AG20443 (cell line): ENCODE measurements around the gene TMEM178B.
"Not testable (repeated sequence)": the region's sequence is repeated elsewhere in the genome, so short reads cannot be mapped to it uniquely, and the experiment has no call there.

Experiments used
- DNase-seq: peaks from one replicate; pipeline ENCODE4 v3.0.0; 2012; ENCODE audit warnings: low spot score, mixed read lengths

TMEM178B gene

GRCh38 chr7:141356161-141356560 is 282.3 kb downstream of the TMEM178B start:
- no peak for DNase-seq

DNA sequence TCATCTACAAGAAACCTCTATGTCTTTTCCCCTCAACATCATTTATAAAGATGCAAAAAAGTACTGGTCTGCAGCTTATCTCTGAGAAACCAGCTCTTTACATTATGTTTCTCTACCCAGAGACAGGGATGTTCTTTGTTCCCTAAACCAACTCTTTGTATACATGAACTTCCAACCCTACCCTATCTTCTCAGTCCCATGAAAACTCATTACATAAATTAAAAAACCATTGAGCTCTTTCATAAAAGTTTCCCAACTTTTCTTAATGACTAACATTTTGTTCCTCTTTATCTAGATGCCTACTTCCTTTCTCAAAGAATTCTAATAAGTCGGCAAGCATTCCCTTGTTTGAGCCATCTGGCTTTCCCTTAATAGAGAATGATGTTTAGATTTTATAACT is 284.5 kb downstream of the TMEM178B start:
- DNase-seq: no peak

- DNase-seq: no peak
These were observed 285.4 kb downstream of the TMEM178B start for GRCh38 chr7:141359262-141359661.

GRCh38 chr7:141359740-141360415 is 286.0 kb downstream of the TMEM178B start:
- DNase-seq: no peak

DNA sequence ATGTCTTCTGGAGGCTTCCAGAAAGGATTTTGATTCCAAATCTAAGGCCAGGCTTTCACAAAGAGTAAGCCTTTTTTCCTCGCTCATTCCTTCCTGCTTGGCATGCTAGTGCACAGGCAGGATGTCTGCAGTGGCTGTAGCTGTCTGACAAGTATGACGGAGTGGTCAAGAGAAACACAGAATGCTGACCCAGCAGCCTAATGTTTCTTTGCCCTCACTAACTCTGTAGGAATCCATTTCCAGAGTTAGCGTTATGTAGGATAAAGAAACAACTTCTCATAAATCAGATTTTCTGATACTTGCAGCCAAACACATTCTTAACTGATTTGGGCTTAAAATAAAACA is 286.5 kb downstream of the TMEM178B start:
- no peak for DNase-seq

DNA sequence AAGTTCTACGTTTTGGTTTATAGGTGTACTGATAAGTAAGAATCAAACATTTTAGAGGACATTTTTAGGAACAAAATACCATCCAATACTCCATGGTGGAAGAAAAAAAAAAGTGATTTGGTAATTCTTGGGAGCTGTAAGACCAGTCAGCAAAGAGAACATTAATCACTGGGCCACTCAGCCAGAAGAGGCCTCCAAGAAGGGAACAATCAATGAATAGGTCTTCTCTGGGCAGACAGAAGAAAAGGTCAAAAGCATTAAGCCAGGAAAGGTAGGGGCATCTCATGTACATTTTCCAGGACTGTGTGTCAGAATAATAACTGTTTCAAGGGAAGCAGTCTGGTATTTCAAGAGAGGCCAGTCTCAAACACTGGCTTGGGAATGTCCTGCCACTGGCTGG is 286.9 kb downstream of the TMEM178B start:
- DNase-seq: no peak

DNA sequence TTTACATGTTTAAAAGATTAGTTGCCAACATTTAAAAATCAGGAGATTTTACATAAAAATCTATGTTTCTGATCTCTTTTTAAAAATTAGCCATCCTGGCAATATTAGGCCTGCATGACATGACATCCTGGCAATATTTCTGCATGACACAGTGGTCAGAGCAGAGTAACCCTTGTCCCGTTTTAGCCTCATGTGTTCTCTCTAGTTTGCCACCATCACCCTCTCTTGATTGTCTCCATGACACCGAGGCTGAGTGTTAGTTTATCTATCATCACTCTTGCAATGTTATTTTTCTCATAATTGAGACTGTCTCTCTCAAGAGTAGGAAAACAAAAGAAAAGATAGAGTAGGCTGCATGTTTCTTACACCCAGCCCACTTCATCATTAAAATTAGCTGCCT is 287.6 kb downstream of the TMEM178B start:
- no peak for DNase-seq

GRCh38 chr7:141361960-141362359 is 288.1 kb downstream of the TMEM178B start:
- DNase-seq: no peak

DNA sequence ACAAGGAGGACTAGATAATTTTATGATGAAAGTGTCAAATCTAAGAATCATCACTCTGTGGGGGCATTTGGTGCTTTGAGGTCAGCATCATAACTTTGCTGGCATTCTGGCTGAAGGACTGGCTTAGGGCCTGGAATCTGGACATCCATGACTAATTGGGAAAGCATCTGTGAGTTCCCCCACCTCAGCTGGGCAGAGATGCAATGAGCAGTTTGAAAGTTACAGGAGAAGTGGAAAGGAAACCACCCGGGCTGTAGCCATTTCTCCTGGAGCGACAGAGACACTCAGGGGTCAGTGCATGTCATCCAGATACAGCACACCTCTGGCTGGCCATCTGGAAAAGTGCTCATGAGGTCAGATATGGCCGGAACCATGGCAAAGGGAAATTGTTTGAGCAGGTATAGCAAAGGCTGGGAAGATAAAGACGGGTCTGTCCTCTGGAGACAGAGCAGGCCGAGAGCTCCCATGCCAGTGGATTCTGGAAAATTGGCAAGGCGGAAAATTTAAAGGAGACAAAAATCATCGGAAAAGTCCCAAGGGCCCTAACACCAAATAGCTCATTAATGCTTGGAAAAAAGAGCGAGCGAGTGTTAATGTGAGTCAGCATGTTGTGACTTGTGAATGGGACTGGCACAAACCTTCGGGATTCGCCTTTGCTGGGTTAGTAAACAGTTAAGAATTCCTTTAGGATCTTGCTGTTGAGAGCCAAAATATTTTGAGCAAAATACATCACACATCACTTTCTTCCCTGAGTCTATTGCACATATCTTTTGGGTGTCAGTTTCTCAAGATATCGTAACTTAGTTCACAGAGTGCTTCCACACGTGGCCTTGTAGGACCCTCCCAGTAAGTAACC is 288.9 kb downstream of the TMEM178B start:
- DNase-seq: peak; percentile 77

GRCh38 chr7:141363748-141364147 is 289.9 kb downstream of the TMEM178B start:
- DNase-seq: no peak

DNA sequence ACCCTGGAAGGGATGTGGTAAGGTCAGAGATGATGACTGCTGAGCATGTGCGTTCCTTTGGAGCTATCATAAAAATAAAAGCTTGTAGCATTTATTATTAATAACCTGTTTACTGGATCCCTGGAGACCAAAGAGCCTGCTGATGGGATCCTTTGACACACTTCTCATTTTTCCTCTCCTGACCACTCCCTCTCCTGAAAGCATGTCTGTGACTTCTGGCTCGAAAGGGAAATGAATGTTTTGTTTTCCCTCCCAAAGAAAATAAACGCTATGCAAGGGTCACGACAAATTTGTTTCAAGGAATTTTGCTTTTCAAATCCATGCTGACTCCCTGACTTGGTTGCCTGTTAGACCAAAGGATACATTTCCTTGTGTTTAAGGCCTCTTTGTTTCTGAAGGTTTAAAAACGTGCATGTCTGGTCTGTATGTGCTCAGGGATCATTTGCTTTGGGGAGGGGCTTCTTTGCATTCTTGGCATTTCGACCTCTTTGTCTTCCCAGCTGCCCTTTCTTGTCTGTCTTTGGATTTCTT is 292.3 kb downstream of the TMEM178B start:
- no peak for DNase-seq

DNA sequence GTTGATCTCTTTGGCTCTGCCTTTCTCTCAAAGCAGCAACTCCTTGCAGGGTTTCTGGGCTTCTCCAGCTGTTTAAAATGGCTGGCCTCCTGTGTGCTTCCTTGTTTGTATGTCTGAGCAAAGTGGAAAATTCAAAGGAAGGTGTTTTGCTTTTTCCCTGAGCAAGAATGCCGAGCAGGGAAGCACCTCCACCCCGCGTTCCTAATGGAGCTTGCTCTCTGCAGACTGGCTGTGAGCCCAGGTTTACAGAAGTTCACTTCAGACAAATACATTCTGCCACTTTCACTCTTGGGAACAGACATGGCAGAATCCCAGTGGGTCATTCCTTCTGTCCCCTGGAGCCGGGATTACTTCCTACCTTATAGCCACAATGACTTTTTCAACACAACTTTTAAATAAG is 295.6 kb downstream of the TMEM178B start:
- no peak for DNase-seq

- no peak for DNase-seq
These were observed 296.3 kb downstream of the TMEM178B start for GRCh38 chr7:141370178-141370577.

- DNase-seq: no peak
These were observed 296.8 kb downstream of the TMEM178B start for GRCh38 chr7:141370650-141371049.

- no peak for DNase-seq
These were observed 300.6 kb downstream of the TMEM178B start for GRCh38 chr7:141374425-141374824.

DNA sequence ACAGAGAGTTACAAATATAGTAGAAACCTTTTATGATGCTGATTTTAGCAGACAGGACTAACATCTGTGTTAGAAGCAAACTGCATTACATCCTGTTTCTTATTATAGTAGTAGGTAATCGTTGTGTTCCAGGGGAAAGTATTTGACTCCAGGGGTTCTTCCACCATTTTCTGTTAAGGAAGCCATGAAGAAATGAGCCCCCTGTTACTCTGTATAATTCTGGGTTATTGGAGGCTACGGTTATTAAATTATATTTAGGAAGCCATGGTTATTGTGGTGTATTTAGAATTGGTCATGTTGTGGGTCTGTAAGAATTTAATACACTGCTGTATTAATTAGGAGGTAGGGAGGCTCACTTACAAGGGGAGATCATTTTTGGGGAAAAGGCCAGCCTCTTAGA is 301.6 kb downstream of the TMEM178B start:
- no peak for DNase-seq

- DNase-seq: no peak
These were observed 304.0 kb downstream of the TMEM178B start for GRCh38 chr7:141377906-141378305.

DNA sequence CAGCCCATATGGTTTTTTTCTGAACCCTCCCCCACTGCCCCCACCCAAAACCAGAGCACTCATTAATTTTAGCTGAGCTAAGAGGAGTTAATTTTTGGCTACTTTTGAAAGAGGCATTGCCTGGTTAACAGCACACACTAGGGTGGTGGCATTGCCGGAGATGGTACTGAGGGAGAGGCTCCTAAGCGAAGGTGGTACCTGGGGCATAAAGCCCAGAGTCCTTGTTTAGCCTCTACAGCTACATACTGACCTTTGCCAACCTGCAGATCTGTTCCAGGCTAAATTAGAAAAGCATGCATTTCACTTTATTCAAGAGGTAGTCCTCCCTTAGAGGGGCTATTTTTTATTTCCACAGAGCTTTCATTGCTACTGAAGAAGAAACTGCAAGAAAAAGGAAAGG is 304.5 kb downstream of the TMEM178B start:
- DNase-seq: no peak

DNA sequence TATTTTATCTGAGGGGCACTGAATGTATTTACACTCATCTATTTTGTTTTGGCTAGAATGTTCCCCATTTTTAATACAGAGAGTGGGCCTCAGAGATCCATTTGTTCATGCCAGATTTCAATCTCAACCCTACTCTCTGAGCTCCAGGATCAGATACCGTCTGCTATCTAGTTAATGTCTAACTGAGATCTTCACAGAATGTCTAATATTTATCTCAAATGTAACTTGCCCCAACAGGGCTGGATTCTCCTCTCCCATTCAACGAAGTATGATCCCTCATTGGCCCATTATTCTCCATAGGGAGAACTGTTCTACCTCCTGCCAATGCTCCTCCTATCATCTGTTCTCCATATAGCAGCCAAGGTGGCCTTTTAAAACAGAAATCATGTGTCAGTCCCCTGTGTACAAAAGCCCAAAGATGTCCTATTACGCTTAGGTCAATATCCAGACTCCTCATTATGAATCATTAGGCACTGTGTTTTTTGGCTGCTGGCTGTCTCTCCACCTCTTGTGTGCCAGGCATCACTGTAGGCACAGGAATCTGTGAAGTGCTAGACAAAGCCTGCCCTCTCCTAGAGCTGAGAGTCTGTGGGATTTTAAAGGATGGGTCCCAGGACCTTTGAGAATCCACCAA is 308.0 kb downstream of the TMEM178B start:
- no peak for DNase-seq

GRCh38 chr7:141383356-141383755 is 309.5 kb downstream of the TMEM178B start:
- DNase-seq: not testable (repeated sequence)

DNA sequence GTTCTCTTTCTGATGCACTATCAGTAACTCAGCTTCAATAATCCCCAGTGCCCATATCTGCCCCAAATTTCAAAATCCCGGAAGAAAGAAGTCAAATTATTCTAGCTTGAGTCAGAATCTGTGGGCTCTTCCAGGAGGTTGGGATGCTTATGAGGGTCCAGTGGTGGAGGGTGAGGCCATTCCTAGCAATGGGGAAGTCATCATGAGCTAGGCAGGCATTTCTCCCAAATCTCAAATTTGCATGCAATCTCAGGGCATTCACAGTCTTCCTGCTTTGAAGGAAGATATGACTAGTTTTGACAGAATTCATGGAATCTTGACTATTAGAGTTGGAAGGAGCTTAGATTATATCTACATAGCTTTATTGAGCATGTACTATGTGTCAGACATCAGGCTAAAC is 313.0 kb downstream of the TMEM178B start:
- DNase-seq: no peak

GRCh38 chr7:141387521-141388217 is 313.8 kb downstream of the TMEM178B start:
- DNase-seq: no peak
